Left ventricle myocardium inferior (tissue), 1 donor: ENCODE results near the gene ZYG11B. TPM values are rescaled to one million over a fixed set of nuclear protein-coding genes. Genes with fewer than 3 reads are reported as not detected.

ENCODE experiments used
- DNase-seq: peaks from one replicate; pipeline ENCODE4 v3.0.0-alpha.2; 2020
- H3K27ac ChIP-seq: fragments of 200-600 bp; replicated peaks from 2 replicates; pipeline ENCODE4 v1.8.0; 2021
- H3K27me3 ChIP-seq: fragments of 200-600 bp; 2 replicates; pipeline ENCODE4 v1.8.0; 2021; ENCODE audit warnings: low read depth
- H3K36me3 ChIP-seq: fragments of 200-600 bp; 2 replicates; pipeline ENCODE4 v1.8.0; 2021
- H3K4me1 ChIP-seq: fragments of 200-600 bp; 2 replicates; pipeline ENCODE4 v1.8.0; 2021
- H3K4me3 ChIP-seq: fragments of 200-600 bp; 2 replicates; pipeline ENCODE4 v1.8.0; 2021; ENCODE audit warnings: mild to moderate bottlenecking, moderate library complexity
- H3K9me3 ChIP-seq: fragments of 200-600 bp; replicated peaks from 2 replicates; pipeline ENCODE4 v1.8.0; 2021
- CTCF ChIP-seq: fragments of 200-600 bp; IDR thresholded peaks from 2 replicates; pipeline ENCODE4 v1.8.0; 2021; ENCODE audit warnings: antibody characterized with exemption, mild to moderate bottlenecking, borderline replicate concordance
- intact Hi-C: fragments of 100-400 bp; cut with micrococcal nuclease; formaldehyde crosslinking; loops from one replicate; pipeline ENCODE4 v1.11.0; 2022
- total RNA-seq: library from RNA; stranded (reverse); fragmentation: NEBNext Ultra II Directional; extraction: Animal tissue kit (Norgen Biotek cat#: 25700); gene quantifications from one replicate; pipeline ENCODE4 v1.2.1, GENCODE V29; 2021
- donor health status: DM: no; HTN: yes; CAD: no; lungs with severe emphysema.

The ZYG11B gene
- total RNA-seq, 1 donor from 2014 or later: 68.3 TPM

GRCh38 chr1:52850951-52851350 is 124.7 kb downstream of the ZYG11B start:
- TF ChIP-seq CTCF: no peak
- H3K4me3 ChIP-seq: no peak overlapping the region

GRCh38 chr1:52852854-52853253 is 126.6 kb downstream of the ZYG11B start:
- intact Hi-C loops: no loop called here
- H3K27me3 ChIP-seq: peaks cover 8% of the 10 kb centered on the region
- H3K9me3 ChIP-seq: no peaks in the 10 kb centered on the region
- H3K36me3 ChIP-seq: no peaks in the 10 kb centered on the region
- no peaks in the 10 kb centered on the region for H3K4me1 ChIP-seq
- no peak for TF ChIP-seq CTCF
- no peak overlapping the region for H3K4me3 ChIP-seq
- H3K27ac ChIP-seq: no peak overlapping the region
- DNase-seq: no peak

More at GRCh38 chr1:52850951-52851350, 124.7 kb downstream of the ZYG11B start:
- no peak for DNase-seq
- Histone ChIP-seq H3K27me3 (peaks cover 25% of the 10 kb centered on the region), H3K9me3 (no peaks in the 10 kb centered on the region), H3K27ac (no peak overlapping the region), H3K36me3 (no peaks in the 10 kb centered on the region), H3K4me1 (no peaks in the 10 kb centered on the region)
- intact Hi-C loops: no loop called here

DNA sequence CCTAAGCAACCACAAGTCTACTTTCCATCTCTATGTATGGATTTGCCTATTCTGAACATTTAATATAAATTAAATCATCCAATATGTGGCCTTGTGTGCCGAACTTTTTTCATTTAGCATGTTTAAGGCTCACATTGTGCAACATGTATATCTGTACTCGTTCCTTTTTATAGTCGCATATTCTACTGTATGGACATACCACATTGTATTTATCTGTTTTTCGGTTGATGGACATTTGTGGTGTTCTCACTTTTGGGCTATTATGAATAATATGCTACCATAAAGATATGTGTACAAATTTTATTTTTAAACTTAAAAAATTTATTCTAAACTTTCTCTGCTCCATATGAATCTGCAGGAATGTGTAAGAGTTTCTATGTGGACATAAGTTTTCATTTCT is 129.3 kb downstream of the ZYG11B start:
- H3K36me3 ChIP-seq: no peaks in the 10 kb centered on the region
- H3K4me1 ChIP-seq: no peaks in the 10 kb centered on the region
- no peak for DNase-seq
- intact Hi-C loops: no loop called here
- no peak overlapping the region for H3K27ac ChIP-seq
- TF ChIP-seq CTCF: no peak
- peaks cover 6% of the 10 kb centered on the region for H3K27me3 ChIP-seq
- no peaks in the 10 kb centered on the region for H3K9me3 ChIP-seq
- no peak overlapping the region for H3K4me3 ChIP-seq

GRCh38 chr1:52856026-52856425 is 129.8 kb downstream of the ZYG11B start:
- Histone ChIP-seq H3K27ac (no peak overlapping the region), H3K36me3 (no peaks in the 10 kb centered on the region), H3K4me3 (no peak overlapping the region), H3K27me3 (peaks cover 3% of the 10 kb centered on the region), H3K9me3 (no peaks in the 10 kb centered on the region), H3K4me1 (no peaks in the 10 kb centered on the region)
- no peak for TF ChIP-seq CTCF
- DNase-seq: no peak
- intact Hi-C loops: no loop called here

- H3K27me3 ChIP-seq: no peaks in the 10 kb centered on the region
- no peak for TF ChIP-seq CTCF
- no peak for DNase-seq
- no peaks in the 10 kb centered on the region for H3K36me3 ChIP-seq
- no peaks in the 10 kb centered on the region for H3K4me1 ChIP-seq
- H3K9me3 ChIP-seq: no peaks in the 10 kb centered on the region
- no peak overlapping the region for H3K27ac ChIP-seq
- H3K4me3 ChIP-seq: no peak overlapping the region
- intact Hi-C loops: no loop called here
These were observed 131.2 kb downstream of the ZYG11B start for GRCh38 chr1:52857443-52857842.
